ENCODE results near the gene MS4A4A.

MS4A4A gene

GRCh38 chr11:60303661-60304060 lies 23.2 kb downstream of the MS4A4A start:
- Histone ChIP-seq H3K4me3 (ENCODE audit: low read length in 2 of 2) (no peak overlapping the region), H3K27ac (ENCODE audit: low read length) (no peak overlapping the region), H3K9ac (ENCODE audit: low read length in 2 of 2) (no peak overlapping the region), H3K36me3 (ENCODE audit: control insufficient read depth in 2 of 2, insufficient read depth in 2 of 2, low read length in 2 of 2) (no peaks in the 10 kb centered on the region), H3K9me3 (ENCODE audit: control insufficient read depth in 2 of 2, low read length in 2 of 2) (no peaks in the 10 kb centered on the region), H3K27me3 (ENCODE audit: control insufficient read depth in 1 of 2, insufficient read depth in 2 of 2, low read length in 2 of 2) (no peaks in the 10 kb centered on the region), H3K4me1 (ENCODE audit: control insufficient read depth, insufficient read depth, low read length) (no peaks in the 10 kb centered on the region)

GRCh38 chr11:60305906-60306619 lies 25.6 kb downstream of the MS4A4A start:
- Histone ChIP-seq H3K9ac (ENCODE audit: low read length in 2 of 2) (no peak overlapping the region), H3K4me3 (ENCODE audit: low read length in 2 of 2) (no peak overlapping the region), H3K27ac (ENCODE audit: low read length) (no peak overlapping the region), H3K4me1 (ENCODE audit: control insufficient read depth, insufficient read depth, low read length) (no peaks in the 10 kb centered on the region), H3K9me3 (ENCODE audit: control insufficient read depth in 2 of 2, low read length in 2 of 2) (no peaks in the 10 kb centered on the region), H3K36me3 (ENCODE audit: control insufficient read depth in 2 of 2, insufficient read depth in 2 of 2, low read length in 2 of 2) (no peaks in the 10 kb centered on the region), H3K27me3 (ENCODE audit: control insufficient read depth in 1 of 2, insufficient read depth in 2 of 2, low read length in 2 of 2) (no peaks in the 10 kb centered on the region)

- Histone ChIP-seq H3K27me3 (ENCODE audit: control insufficient read depth in 1 of 2, insufficient read depth in 2 of 2, low read length in 2 of 2) (no peaks in the 10 kb centered on the region), H3K4me3 (ENCODE audit: low read length in 2 of 2) (no peak overlapping the region), H3K9me3 (ENCODE audit: control insufficient read depth in 2 of 2, low read length in 2 of 2) (no peaks in the 10 kb centered on the region), H3K27ac (ENCODE audit: low read length) (no peak overlapping the region), H3K36me3 (ENCODE audit: control insufficient read depth in 2 of 2, insufficient read depth in 2 of 2, low read length in 2 of 2) (no peaks in the 10 kb centered on the region), H3K9ac (ENCODE audit: low read length in 2 of 2) (no peak overlapping the region), H3K4me1 (ENCODE audit: control insufficient read depth, insufficient read depth, low read length) (no peaks in the 10 kb centered on the region)
Measured at GRCh38 chr11:60307507-60308195, 27.2 kb downstream of the MS4A4A start.

DNA sequence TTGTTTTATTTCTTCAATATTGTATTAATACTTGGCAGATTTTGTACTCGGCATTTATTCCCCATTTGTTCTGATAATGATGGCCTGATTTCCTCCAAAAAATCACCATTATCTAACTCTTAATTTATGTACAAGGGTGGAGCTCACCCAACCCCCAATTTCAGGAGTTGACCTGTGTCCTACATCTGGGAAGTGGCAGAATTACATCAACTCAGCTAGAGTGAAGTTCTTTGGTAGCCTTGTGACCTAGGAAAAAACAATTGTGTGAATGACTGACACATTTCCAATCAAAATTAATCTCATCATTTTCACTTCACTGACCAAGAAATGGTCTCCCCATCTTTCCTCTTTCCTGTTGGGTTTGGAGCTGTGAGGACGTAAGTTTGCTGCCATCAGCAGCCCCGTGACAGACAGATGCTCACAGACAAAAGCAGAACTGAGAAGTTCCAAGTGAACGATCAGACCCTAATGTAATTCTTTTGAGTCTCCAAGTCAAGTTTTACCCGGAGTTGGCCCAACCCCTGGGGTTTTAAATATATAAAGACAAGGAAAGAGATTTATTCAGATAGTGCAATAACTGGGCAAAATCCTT lies 30.0 kb downstream of the MS4A4A start:
- no peaks in the 10 kb centered on the region for H3K4me1 ChIP-seq (ENCODE audit: control insufficient read depth, insufficient read depth, low read length)
- H3K27ac ChIP-seq (ENCODE audit: low read length), result no peak overlapping the region

GRCh38 chr11:60314635-60315321 lies 34.3 kb downstream of the MS4A4A start:
- Histone ChIP-seq H3K4me3 (ENCODE audit: low read length in 2 of 2) (no peak overlapping the region), H3K9me3 (ENCODE audit: control insufficient read depth in 2 of 2, low read length in 2 of 2) (peaks cover 7 to 8% of the 10 kb centered on the region in 2 donors), H3K9ac (ENCODE audit: low read length in 2 of 2) (no peak overlapping the region), H3K27me3 (ENCODE audit: control insufficient read depth in 1 of 2, insufficient read depth in 2 of 2, low read length in 2 of 2) (no peaks in the 10 kb centered on the region), H3K36me3 (ENCODE audit: control insufficient read depth in 2 of 2, insufficient read depth in 2 of 2, low read length in 2 of 2) (no peaks in the 10 kb centered on the region), H3K27ac (ENCODE audit: low read length) (no peak overlapping the region), H3K4me1 (ENCODE audit: control insufficient read depth, insufficient read depth, low read length) (no peaks in the 10 kb centered on the region)

More for the DNA sequence above, 30.0 kb downstream of the MS4A4A start:
- Histone ChIP-seq H3K27me3 (ENCODE audit: control insufficient read depth in 1 of 2, insufficient read depth in 2 of 2, low read length in 2 of 2) (no peaks in the 10 kb centered on the region), H3K9ac (ENCODE audit: low read length in 2 of 2) (no peak overlapping the region), H3K4me3 (ENCODE audit: low read length in 2 of 2) (no peak overlapping the region), H3K9me3 (ENCODE audit: control insufficient read depth in 2 of 2, low read length in 2 of 2) (no peaks in the 10 kb centered on the region), H3K36me3 (ENCODE audit: control insufficient read depth in 2 of 2, insufficient read depth in 2 of 2, low read length in 2 of 2) (no peaks in the 10 kb centered on the region)

DNA sequence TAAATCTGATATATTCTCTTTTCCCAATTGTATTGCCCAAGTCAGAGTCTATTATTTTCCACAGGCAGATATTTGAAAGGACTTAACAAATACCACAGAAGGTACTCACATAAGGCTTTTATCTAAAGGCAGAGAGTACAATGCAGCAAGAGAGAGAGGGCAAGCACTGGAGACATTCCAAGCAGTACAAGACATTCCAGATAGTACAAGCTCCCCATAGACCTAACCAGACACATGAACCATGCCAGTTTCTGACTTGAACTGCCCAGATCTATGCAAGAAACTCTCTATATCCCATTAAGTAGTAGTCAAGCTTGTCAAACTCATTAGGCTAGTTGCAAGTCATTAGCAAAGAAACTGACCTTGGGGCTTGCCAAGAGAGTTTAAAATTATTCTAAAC lies 35.4 kb downstream of the MS4A4A start:
- H3K36me3 ChIP-seq (ENCODE audit: control insufficient read depth in 2 of 2, insufficient read depth in 2 of 2, low read length in 2 of 2), result no peaks in the 10 kb centered on the region
- no peak overlapping the region for H3K9ac ChIP-seq (ENCODE audit: low read length in 2 of 2)
- no peak overlapping the region for H3K27ac ChIP-seq (ENCODE audit: low read length)
- H3K4me3 ChIP-seq (ENCODE audit: low read length in 2 of 2), result no peak overlapping the region
- no peaks in the 10 kb centered on the region for H3K27me3 ChIP-seq (ENCODE audit: control insufficient read depth in 1 of 2, insufficient read depth in 2 of 2, low read length in 2 of 2)
- H3K4me1 ChIP-seq (ENCODE audit: control insufficient read depth, insufficient read depth, low read length), result no peaks in the 10 kb centered on the region
- peaks cover 8% of the 10 kb centered on the region in 2 donors for H3K9me3 ChIP-seq (ENCODE audit: control insufficient read depth in 2 of 2, low read length in 2 of 2)

DNA sequence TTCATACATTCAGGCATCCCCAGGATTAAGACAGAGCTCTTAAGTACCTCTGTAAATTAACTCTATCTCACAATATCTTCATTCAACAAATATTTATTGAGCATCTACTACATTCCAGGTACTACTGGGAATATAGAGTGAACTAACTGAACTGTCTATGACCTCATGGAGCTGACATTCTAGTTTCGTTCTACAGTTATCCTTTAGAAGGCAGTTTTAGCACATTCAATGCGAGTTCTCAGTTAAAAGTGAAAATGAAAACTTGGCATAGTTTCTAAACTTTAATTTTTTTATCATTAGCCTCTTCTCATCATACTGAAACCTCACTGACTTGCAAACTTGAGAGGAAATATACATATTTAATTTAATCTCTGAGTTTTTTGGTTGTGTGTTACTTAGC lies 35.9 kb downstream of the MS4A4A start:
- Histone ChIP-seq H3K27ac (ENCODE audit: low read length) (no peak overlapping the region), H3K4me3 (ENCODE audit: low read length in 2 of 2) (no peak overlapping the region), H3K9me3 (ENCODE audit: control insufficient read depth in 2 of 2, low read length in 2 of 2) (peaks cover 8% of the 10 kb centered on the region in 2 donors), H3K9ac (ENCODE audit: low read length in 2 of 2) (no peak overlapping the region), H3K36me3 (ENCODE audit: control insufficient read depth in 2 of 2, insufficient read depth in 2 of 2, low read length in 2 of 2) (no peaks in the 10 kb centered on the region), H3K27me3 (ENCODE audit: control insufficient read depth in 1 of 2, insufficient read depth in 2 of 2, low read length in 2 of 2) (no peaks in the 10 kb centered on the region), H3K4me1 (ENCODE audit: control insufficient read depth, insufficient read depth, low read length) (no peaks in the 10 kb centered on the region)

- H3K27me3 ChIP-seq (ENCODE audit: control insufficient read depth in 1 of 2, insufficient read depth in 2 of 2, low read length in 2 of 2), result no peaks in the 10 kb centered on the region
- H3K27ac ChIP-seq (ENCODE audit: low read length), result no peak overlapping the region
- H3K36me3 ChIP-seq (ENCODE audit: control insufficient read depth in 2 of 2, insufficient read depth in 2 of 2, low read length in 2 of 2), result no peaks in the 10 kb centered on the region
- peaks cover 8 to 11% of the 10 kb centered on the region in 2 donors for H3K9me3 ChIP-seq (ENCODE audit: control insufficient read depth in 2 of 2, low read length in 2 of 2)
- H3K4me1 ChIP-seq (ENCODE audit: control insufficient read depth, insufficient read depth, low read length), result no peaks in the 10 kb centered on the region
- no peak overlapping the region for H3K4me3 ChIP-seq (ENCODE audit: low read length in 2 of 2)
- no peak overlapping the region for H3K9ac ChIP-seq (ENCODE audit: low read length in 2 of 2)
Measured at GRCh38 chr11:60318726-60319125, 38.3 kb downstream of the MS4A4A start.

GRCh38 chr11:60321051-60321450 lies 40.6 kb downstream of the MS4A4A start:
- Histone ChIP-seq H3K9me3 (ENCODE audit: control insufficient read depth in 2 of 2, low read length in 2 of 2) (peaks cover 8 to 11% of the 10 kb centered on the region in 2 donors), H3K9ac (ENCODE audit: low read length in 2 of 2) (no peak overlapping the region), H3K27me3 (ENCODE audit: control insufficient read depth in 1 of 2, insufficient read depth in 2 of 2, low read length in 2 of 2) (no peaks in the 10 kb centered on the region), H3K4me1 (ENCODE audit: control insufficient read depth, insufficient read depth, low read length) (no peaks in the 10 kb centered on the region), H3K4me3 (ENCODE audit: low read length in 2 of 2) (no peak overlapping the region), H3K27ac (ENCODE audit: low read length) (no peak overlapping the region), H3K36me3 (ENCODE audit: control insufficient read depth in 2 of 2, insufficient read depth in 2 of 2, low read length in 2 of 2) (no peaks in the 10 kb centered on the region)

DNA sequence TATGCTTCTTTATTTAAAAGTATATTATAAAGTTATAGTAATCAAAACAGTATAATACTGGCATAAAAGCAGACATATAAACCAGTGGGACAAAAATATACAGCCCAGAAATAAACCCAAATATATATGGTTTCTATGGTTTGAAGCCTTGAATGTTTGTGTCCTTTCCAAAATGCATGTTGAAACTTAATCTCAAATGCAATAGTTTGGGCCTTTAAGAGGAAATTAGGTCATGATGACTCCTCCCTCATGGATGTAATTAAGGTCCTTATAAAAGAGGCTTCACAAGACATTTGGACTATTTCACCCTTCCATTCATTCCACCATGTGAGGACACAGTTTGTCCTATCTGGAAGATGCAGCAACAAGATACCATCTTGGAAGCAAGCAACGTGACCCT lies 46.5 kb downstream of the MS4A4A start, which contains the start of gene MS4A6E:
Gene MS4A6E, plus strand, starts transcription at position 301 of the 400 bp plus-strand sequence. CDS start 7,641 bp downstream, outside the sequence.
- Histone ChIP-seq H3K9me3 (ENCODE audit: control insufficient read depth in 2 of 2, low read length in 2 of 2) (peaks cover 7% of the 10 kb centered on the region in 2 donors), H3K9ac (ENCODE audit: low read length in 2 of 2) (no peak within 1 kb of the TSS), H3K27ac (ENCODE audit: low read length) (no peak within 1 kb of the TSS), H3K36me3 (ENCODE audit: control insufficient read depth in 2 of 2, insufficient read depth in 2 of 2, low read length in 2 of 2) (no peaks in the 10 kb centered on the region), H3K4me3 (ENCODE audit: low read length in 2 of 2) (no peak within 1 kb of the TSS), H3K27me3 (ENCODE audit: control insufficient read depth in 1 of 2, insufficient read depth in 2 of 2, low read length in 2 of 2) (no peaks in the 10 kb centered on the region), H3K4me1 (ENCODE audit: control insufficient read depth, insufficient read depth, low read length) (no peaks in the 10 kb centered on the region)
